ENCODE measurements around the gene MED22.

GRCh38 chr9:133347515-133347984, 381 bp downstream of the MED22 start:
- TF ChIP-seq GATA2 (IDR thresholded peaks at IDR 0.05; ENCODE audit: low read depth, low read length) = no peak
- TF ChIP-seq GATA3 (IDR thresholded peaks at IDR 0.05; ENCODE audit: low read depth, low read length) = no peak

Data from SH-SY5Y (cell line).